Left cardiac atrium (tissue), 4 donors: ENCODE data around the gene NBPF1. TPM values are rescaled to one million over a fixed set of nuclear protein-coding genes. Genes with fewer than 3 reads are reported as not detected.
A peak's percentile ranks its signal among the peaks of the same experiment; 100 is the strongest.
"Not testable (repeated sequence)": the region's sequence is repeated elsewhere in the genome, so short reads cannot be mapped to it uniquely, and the experiment has no call there.

ENCODE experiments used
- ATAC-seq, 2 donors: fragments of 200-7000 bp; cut with Tn5 transposase; one replicate each; pipeline ENCODE4 v1.9.1; 2020; ENCODE audit warnings: mild to moderate bottlenecking in 2 of 2, moderate library complexity in 2 of 2
- DNase-seq: peaks from one replicate; pipeline ENCODE4 v3.0.0-alpha.2; 2020
- intact Hi-C, 2 donors: fragments of 100-400 bp; cut with DNase I; formaldehyde crosslinking; loops; one replicate each; pipeline versions ENCODE4 v1.14.1 to v1.15.1; 2022 to 2023
- total RNA-seq, 2 donors: library from RNA; stranded (reverse); fragmentation: NEBNext Ultra II Directional; extraction: Animal tissue kit (Norgen Biotek cat#: 25700); gene quantifications; one replicate each; pipeline ENCODE4 v1.2.1, GENCODE V29; 2021
- donor health status: DM: no; HTN: yes; CAD: no.
- donor health status: DM: no; HTN: yes; CAD: no; lungs with severe emphysema.
- donor health status: DM: yes; HTN: yes; CAD: no.
- donor health status: Dilated cardiomyopathy.

NBPF1 gene
- total RNA-seq, 2 donors from 2014 or later = 11.6 to 17.5 TPM

GRCh38 chr1:16611164-16611563, 2.2 kb downstream of the NBPF1 start:
- DNase-seq, intact Hi-C loops, ATAC-seq: not testable (repeated sequence)

GRCh38 chr1:16610553-16610952, 2.8 kb downstream of the NBPF1 start:
- intact Hi-C loops, ATAC-seq, DNase-seq: not testable (repeated sequence)

GRCh38 chr1:16609761-16610160, 3.6 kb downstream of the NBPF1 start:
- intact Hi-C loops, ATAC-seq, DNase-seq: not testable (repeated sequence)

GRCh38 chr1:16608838-16609560, 4.4 kb downstream of the NBPF1 start:
- DNase-seq (no peak), ATAC-seq (no peak)
- intact Hi-C loops = no loop called here

GRCh38 chr1:16607853-16608815, 5.2 kb downstream of the NBPF1 start:
- intact Hi-C loops, DNase-seq, ATAC-seq: not testable (repeated sequence)

- DNase-seq = no peak
- intact Hi-C loops = no loop called here
- no peak for ATAC-seq
Measured at GRCh38 chr1:16607433-16607851, 5.9 kb downstream of the NBPF1 start.

GRCh38 chr1:16606666-16607432, 6.5 kb downstream of the NBPF1 start:
- intact Hi-C loops, ATAC-seq, DNase-seq: not testable (repeated sequence)

GRCh38 chr1:16605532-16606505, 7.5 kb downstream of the NBPF1 start:
- ATAC-seq (no peak), DNase-seq (no peak)
- intact Hi-C loops = no loop called here

- DNase-seq (no peak), ATAC-seq (no peak)
- intact Hi-C loops = no loop called here
Measured at GRCh38 chr1:16605213-16605525, 8.2 kb downstream of the NBPF1 start.

- DNase-seq, intact Hi-C loops, ATAC-seq: not testable (repeated sequence)
Measured at GRCh38 chr1:16604514-16605212, 8.7 kb downstream of the NBPF1 start.

- intact Hi-C loops, ATAC-seq, DNase-seq: not testable (repeated sequence)
Measured at GRCh38 chr1:16603623-16604022, 9.7 kb downstream of the NBPF1 start.

- DNase-seq, ATAC-seq, intact Hi-C loops: not testable (repeated sequence)
Measured at GRCh38 chr1:16602336-16603011, 10.9 kb downstream of the NBPF1 start.

- intact Hi-C loops, DNase-seq: not testable (repeated sequence)
- peak in 1 of 2 donors; percentile 26 for ATAC-seq
Measured at GRCh38 chr1:16600855-16601786, 12.2 kb downstream of the NBPF1 start.

- ATAC-seq, DNase-seq, intact Hi-C loops: not testable (repeated sequence)
Measured at GRCh38 chr1:16599326-16599725, 14.0 kb downstream of the NBPF1 start.

- DNase-seq, intact Hi-C loops, ATAC-seq: not testable (repeated sequence)
Measured at GRCh38 chr1:16595216-16595615, 18.1 kb downstream of the NBPF1 start.

GRCh38 chr1:16591845-16592244, 21.5 kb downstream of the NBPF1 start:
- DNase-seq, intact Hi-C loops, ATAC-seq: not testable (repeated sequence)
